ENCODE measurements around the gene TSACC.

TSACC gene

DNA sequence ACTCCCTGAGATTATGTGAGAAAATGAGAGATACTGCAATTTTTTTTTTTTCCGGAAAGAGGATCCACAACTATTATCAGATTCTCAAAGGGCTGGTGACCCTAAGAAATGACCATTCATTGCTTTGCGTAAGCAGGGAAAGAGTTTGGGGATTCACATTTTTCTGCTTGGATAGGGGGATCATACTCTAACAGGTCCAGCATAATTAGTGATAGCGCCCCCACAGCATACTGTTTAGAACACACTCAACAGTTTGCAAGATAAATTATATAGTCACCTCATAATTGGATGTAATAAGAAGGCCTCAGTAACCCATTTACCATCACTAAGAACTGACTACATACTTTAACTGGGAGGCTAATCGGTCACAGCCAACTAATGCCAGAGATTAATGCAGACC is 2.1 kb upstream of the TSACC start:
- Histone ChIP-seq H3K27ac (no peak overlapping the region), H3K27me3 (ENCODE audit: control insufficient read depth, insufficient read depth, low read length) (no peaks in the 10 kb centered on the region), H3K4me2 (ENCODE audit: low read length) (no peak overlapping the region), H3K9ac (no peak overlapping the region), H3K79me2 (peaks cover 13% of the 10 kb centered on the region), H3K4me3 (ENCODE audit: low read depth, low read length) (no peak overlapping the region), H3K9me3 (ENCODE audit: control insufficient read depth, low read length) (no peaks in the 10 kb centered on the region), H3K4me1 (no peaks in the 10 kb centered on the region), H3K36me3 (ENCODE audit: control insufficient read depth, insufficient read depth, low read length) (no peaks in the 10 kb centered on the region), H2AFZ (no peak overlapping the region)
- TF ChIP-seq, protein P1, sequence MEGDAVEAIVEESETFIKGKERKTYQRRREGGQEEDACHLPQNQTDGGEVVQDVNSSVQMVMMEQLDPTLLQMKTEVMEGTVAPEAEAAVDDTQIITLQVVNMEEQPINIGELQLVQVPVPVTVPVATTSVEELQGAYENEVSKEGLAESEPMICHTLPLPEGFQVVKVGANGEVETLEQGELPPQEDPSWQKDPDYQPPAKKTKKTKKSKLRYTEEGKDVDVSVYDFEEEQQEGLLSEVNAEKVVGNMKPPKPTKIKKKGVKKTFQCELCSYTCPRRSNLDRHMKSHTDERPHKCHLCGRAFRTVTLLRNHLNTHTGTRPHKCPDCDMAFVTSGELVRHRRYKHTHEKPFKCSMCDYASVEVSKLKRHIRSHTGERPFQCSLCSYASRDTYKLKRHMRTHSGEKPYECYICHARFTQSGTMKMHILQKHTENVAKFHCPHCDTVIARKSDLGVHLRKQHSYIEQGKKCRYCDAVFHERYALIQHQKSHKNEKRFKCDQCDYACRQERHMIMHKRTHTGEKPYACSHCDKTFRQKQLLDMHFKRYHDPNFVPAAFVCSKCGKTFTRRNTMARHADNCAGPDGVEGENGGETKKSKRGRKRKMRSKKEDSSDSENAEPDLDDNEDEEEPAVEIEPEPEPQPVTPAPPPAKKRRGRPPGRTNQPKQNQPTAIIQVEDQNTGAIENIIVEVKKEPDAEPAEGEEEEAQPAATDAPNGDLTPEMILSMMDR (IDR thresholded peaks at IDR 0.05): no peak

DNA sequence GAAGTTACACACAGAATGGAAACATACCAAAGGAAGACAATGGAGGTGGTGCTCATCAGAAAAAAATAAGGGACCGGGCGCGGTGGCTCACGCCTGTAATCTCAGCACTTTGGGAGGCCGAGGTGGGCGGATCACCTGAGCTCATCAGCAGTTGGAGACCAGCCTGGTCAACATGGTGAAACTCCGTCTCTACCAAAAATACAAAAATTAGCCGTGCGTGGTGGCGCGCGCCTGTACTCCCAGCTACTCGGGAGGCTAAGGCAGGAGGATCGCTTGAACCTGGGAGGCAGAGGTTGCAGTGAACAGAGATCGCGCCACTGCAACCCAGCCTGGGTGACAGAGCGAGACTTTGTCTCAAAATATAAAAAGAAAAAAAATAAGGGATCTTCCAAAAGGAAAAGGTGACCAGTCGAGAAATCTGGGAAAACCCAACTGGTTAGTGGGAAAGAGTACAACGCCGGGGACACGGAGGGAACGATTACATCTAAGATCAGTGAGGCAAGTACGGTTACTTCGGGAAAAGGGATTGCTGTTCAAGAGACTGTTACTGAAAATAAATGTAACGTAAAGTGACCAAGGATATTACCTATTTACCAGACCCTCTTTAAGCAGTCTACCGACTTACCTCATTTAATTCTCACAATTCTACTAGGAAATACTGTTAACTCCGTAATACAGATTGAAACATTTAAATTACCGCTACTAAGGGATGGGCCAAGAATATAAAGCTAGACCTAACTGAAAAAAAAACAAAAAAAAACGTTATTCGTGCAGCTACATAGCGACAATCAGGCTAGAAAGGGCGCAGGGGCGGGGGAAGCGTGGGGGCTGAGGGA is 1.1 kb upstream of the TSACC start:
- peak overlapping the region; percentile 19 for H3K9ac ChIP-seq
- no peaks in the 10 kb centered on the region for H3K27me3 ChIP-seq (ENCODE audit: control insufficient read depth, insufficient read depth, low read length)
- TF ChIP-seq, protein P1 (IDR thresholded peaks at IDR 0.05): no peak
- no peaks in the 10 kb centered on the region for H3K9me3 ChIP-seq (ENCODE audit: control insufficient read depth, low read length)
- H3K36me3 ChIP-seq (ENCODE audit: control insufficient read depth, insufficient read depth, low read length): no peaks in the 10 kb centered on the region
- peak overlapping the region; percentile 56 for H2AFZ ChIP-seq
- H3K4me1 ChIP-seq: no peaks in the 10 kb centered on the region
- H3K4me3 ChIP-seq (ENCODE audit: low read depth, low read length): peak overlapping the region; percentile 96
- peak overlapping the region; percentile 75 for H3K4me2 ChIP-seq (ENCODE audit: low read length)
- H3K79me2 ChIP-seq: peaks cover 13% of the 10 kb centered on the region
- peak overlapping the region; percentile 41 for H3K27ac ChIP-seq

DNA sequence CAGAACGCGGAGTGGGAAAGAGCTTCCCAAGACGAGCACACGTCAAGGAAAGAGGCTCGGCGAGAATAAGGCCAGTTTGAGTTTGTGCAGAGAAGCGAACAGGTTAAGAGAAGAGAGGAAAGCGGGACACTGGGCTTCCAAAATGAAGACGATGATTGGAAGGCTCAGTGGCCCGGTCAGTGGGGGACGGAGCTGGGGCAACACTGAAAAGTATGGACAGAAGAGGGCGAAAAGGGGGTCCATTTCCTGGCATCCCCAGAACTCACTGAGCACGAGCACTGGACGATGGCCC is 492 bp upstream of the TSACC start:
- TF ChIP-seq, protein P1 (IDR thresholded peaks at IDR 0.05): no peak
- Histone ChIP-seq H3K9ac (peak overlapping the region; percentile 19), H3K79me2 (peaks cover 13% of the 10 kb centered on the region), H2AFZ (peak overlapping the region; percentile 56), H3K9me3 (ENCODE audit: control insufficient read depth, low read length) (no peaks in the 10 kb centered on the region), H3K4me3 (ENCODE audit: low read depth, low read length) (peak overlapping the region; percentile 96), H3K27ac (peak overlapping the region; percentile 41), H3K4me2 (ENCODE audit: low read length) (peak overlapping the region; percentile 75), H3K4me1 (no peaks in the 10 kb centered on the region), H3K36me3 (ENCODE audit: control insufficient read depth, insufficient read depth, low read length) (no peaks in the 10 kb centered on the region), H3K27me3 (ENCODE audit: control insufficient read depth, insufficient read depth, low read length) (no peaks in the 10 kb centered on the region)

DNA sequence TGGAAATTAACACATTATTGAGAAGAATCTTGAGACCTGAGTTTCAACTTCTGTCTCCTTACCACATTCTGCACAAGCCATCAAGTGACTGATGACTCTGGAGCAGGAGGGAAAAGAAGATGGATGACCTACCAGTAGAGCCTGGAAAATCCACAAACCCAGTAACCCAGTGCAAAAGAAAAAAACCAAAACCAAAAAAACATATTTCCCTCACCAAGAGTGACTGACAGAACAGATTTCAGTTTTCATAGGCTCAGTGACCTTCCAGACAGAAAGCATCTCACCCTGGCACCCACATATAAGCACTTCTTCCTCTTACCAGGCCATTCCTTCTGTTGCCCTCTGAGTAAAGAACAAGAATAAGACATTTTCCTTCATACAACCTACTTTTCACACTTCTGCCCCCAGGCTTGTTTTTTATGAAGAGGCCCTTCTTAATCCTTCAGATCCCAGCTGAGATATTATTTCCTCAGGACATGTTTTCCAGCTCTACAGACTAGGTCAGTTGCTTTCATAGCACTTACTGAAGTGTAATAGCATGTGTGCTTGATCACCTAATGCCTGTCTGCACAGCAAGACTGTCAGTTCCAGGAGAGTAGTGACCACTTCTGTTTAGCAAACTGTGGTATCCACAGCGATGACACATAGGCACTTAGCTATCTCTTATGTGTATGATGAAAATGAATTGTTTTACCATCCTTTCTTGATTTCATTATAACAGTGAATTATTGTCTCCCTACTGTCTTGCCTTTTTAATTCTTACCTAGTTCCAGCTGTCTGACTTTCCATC is 4.0 kb downstream of the TSACC start:
- Histone ChIP-seq H3K4me2 (ENCODE audit: low read length) (no peak overlapping the region), H3K9me3 (ENCODE audit: control insufficient read depth, low read length) (no peaks in the 10 kb centered on the region), H2AFZ (no peak overlapping the region), H3K27me3 (ENCODE audit: control insufficient read depth, insufficient read depth, low read length) (no peaks in the 10 kb centered on the region), H3K4me1 (no peaks in the 10 kb centered on the region), H3K27ac (no peak overlapping the region), H3K36me3 (ENCODE audit: control insufficient read depth, insufficient read depth, low read length) (no peaks in the 10 kb centered on the region), H3K79me2 (peaks cover 4% of the 10 kb centered on the region), H3K4me3 (ENCODE audit: low read depth, low read length) (no peak overlapping the region), H3K9ac (no peak overlapping the region)
- TF ChIP-seq, protein P1 (IDR thresholded peaks at IDR 0.05): no peak

All from parathyroid adenoma (tissue), 2 donors.